ENCODE measurements around the gene OSCAR.

OSCAR gene

GRCh38 chr19:54081032-54081431 lies 19.6 kb downstream of the OSCAR start, which contains the start of gene TARM1:
Gene TARM1, minus strand, starts transcription at chr19:54081365. Its CDS starts 25 bp downstream, at chr19:54081340.
- no peak for DNase-seq

- DNase-seq: no peak
Measured at GRCh38 chr19:54077334-54077733, 23.3 kb downstream of the OSCAR start.

GRCh38 chr19:54074851-54075250 lies 25.8 kb downstream of the OSCAR start:
- DNase-seq: no peak

GRCh38 chr19:54073829-54074228 lies 26.8 kb downstream of the OSCAR start:
- DNase-seq: no peak

GRCh38 chr19:54069470-54069869 lies 31.1 kb downstream of the OSCAR start:
- no peak for DNase-seq

- no peak for DNase-seq
Measured at GRCh38 chr19:54063350-54064116, 37.1 kb downstream of the OSCAR start, which contains the start of gene VSTM1. Gene VSTM1, minus strand, starts transcription at chr19:54063897. Its CDS starts 120 bp downstream, at chr19:54063777.

GRCh38 chr19:54062643-54063042 lies 38.0 kb downstream of the OSCAR start:
- DNase-seq: no peak

- DNase-seq: no peak
Measured at GRCh38 chr19:54047616-54048015, 53.0 kb downstream of the OSCAR start.

GRCh38 chr19:54045771-54046170 lies 54.8 kb downstream of the OSCAR start:
- no peak for DNase-seq

Data from T1000 (cell line).